Sigmoid colon (tissue), 4 donors: ENCODE data around the gene ZMYND19.

Source experiments
- CTCF ChIP-seq, 4 experiments: fragments of 450-650 bp in 3 of 4; fragments of 200-600 bp in 1 of 4; IDR thresholded peaks; one replicate each; pipeline ENCODE4 v1.5.1; 2016 to 2019; ENCODE audit warnings: antibody characterized with exemption in 4 of 4, mild to moderate bottlenecking in 3 of 4, moderate library complexity in 2 of 4
- EP300 ChIP-seq, 4 donors: sonication (generic); formaldehyde crosslinking; IDR thresholded peaks; one replicate each; pipeline ENCODE4 v1.6.1; 2017; ENCODE audit warnings: antibody characterized with exemption in 4 of 4
- POLR2AphosphoS5 ChIP-seq, 4 donors: sonication (generic); formaldehyde crosslinking; IDR thresholded peaks; one replicate each; pipeline ENCODE4 v1.6.1; 2017; ENCODE audit warnings: antibody characterized with exemption in 4 of 4

GRCh38 chr9:137618105-137619067 lies 28.1 kb upstream of the ZMYND19 start, which contains the start of gene EHMT1:
- TF ChIP-seq CTCF (IDR thresholded peaks at IDR 0.05) (no peak), EP300 (IDR thresholded peaks at IDR 0.05) (no peak), POLR2AphosphoS5 (IDR thresholded peaks at IDR 0.05) (peak in 3 of 4 donors; percentile 30 to 82 (median 80))
